A549 treated with AZD9567 at 1 μM for 4 hours (cell line): ENCODE measurements around the gene C7orf33. TPM values are rescaled to one million over a fixed set of nuclear protein-coding genes. Genes with fewer than 3 reads are reported as not detected.

Source experiments
- total RNA-seq: library from RNA; stranded (reverse); fragments of 200-300 nt; extraction: Qiagen RNA extraction; gene quantifications from 5 replicates; pipeline ENCODE4 v1.2.3, GENCODE V29; 2022; ENCODE audit not compliant: insufficient read depth

C7orf33 gene, protein sequence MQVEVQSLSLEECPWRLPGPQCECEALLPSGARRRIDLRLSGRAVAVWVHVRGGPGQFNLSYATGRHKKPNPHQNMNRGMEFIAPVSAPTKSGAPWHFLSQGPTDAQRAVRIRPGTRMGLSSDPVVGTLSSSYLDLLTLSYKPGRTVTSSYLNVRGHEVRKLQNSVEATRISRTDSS
- not detected in 5 replicates for total RNA-seq

GRCh38 chr7:148590471-148590870 is at the start of gene C7orf33:
TSS of gene C7orf33 (plus strand) at chr7:148590766. CDS start at chr7:148590926, 160 bp downstream.

Other genes with a start within 250 kb of the C7orf33 start
- gene CUL1, start 108.1 kb downstream of the C7orf33 start, total RNA-seq: 53.9 to 63.2 TPM (median 57.5 TPM) in 5 replicates